ENCODE data around the gene GMEB2. TPM values are rescaled to one million over a fixed set of nuclear protein-coding genes. Genes with fewer than 3 reads are reported as not detected.

Gene GMEB2
- total RNA-seq, 1 donor from 2014 or later: 3.4 TPM

Other genes starting within 250 kb of the GMEB2 start
- gene KCNQ2, start 154.4 kb downstream of the GMEB2 start, total RNA-seq (ENCODE audit: insufficient read depth, low replicate concordance): 0.96 TPM
- 7.2 TPM for gene EEF1A2, start 128.0 kb downstream of the GMEB2 start, total RNA-seq (ENCODE audit: insufficient read depth, low replicate concordance)
- 54.2 TPM for gene PPDPF, start 106.3 kb downstream of the GMEB2 start, total RNA-seq (ENCODE audit: insufficient read depth, low replicate concordance)
- gene PTK6, start 89.7 kb downstream of the GMEB2 start, total RNA-seq (ENCODE audit: insufficient read depth, low replicate concordance): 1.2 TPM
- not detected for gene SRMS, start 79.4 kb downstream of the GMEB2 start, total RNA-seq (ENCODE audit: insufficient read depth, low replicate concordance)
- gene FNDC11, start 72.9 kb downstream of the GMEB2 start, total RNA-seq (ENCODE audit: insufficient read depth, low replicate concordance): 1.2 TPM
- gene HELZ2, start 52.9 kb downstream of the GMEB2 start, total RNA-seq (ENCODE audit: insufficient read depth, low replicate concordance): 35.6 TPM
- 12.5 TPM for gene STMN3, start 26.3 kb upstream of the GMEB2 start, total RNA-seq (ENCODE audit: insufficient read depth, low replicate concordance)
- 17.6 TPM for gene RTEL1, start 31.2 kb upstream of the GMEB2 start, total RNA-seq (ENCODE audit: insufficient read depth, low replicate concordance)
- gene TNFRSF6B, start 69.6 kb upstream of the GMEB2 start, total RNA-seq (ENCODE audit: insufficient read depth, low replicate concordance): not detected
- 38.3 TPM for gene ARFRP1, start 80.9 kb upstream of the GMEB2 start, total RNA-seq (ENCODE audit: insufficient read depth, low replicate concordance)
- 15.6 TPM for gene ZGPAT, start 80.9 kb upstream of the GMEB2 start, total RNA-seq (ENCODE audit: insufficient read depth, low replicate concordance)
- gene LIME1, start 109.6 kb upstream of the GMEB2 start, total RNA-seq (ENCODE audit: insufficient read depth, low replicate concordance): 1.2 TPM
- 15.2 TPM for gene SLC2A4RG, start 112.7 kb upstream of the GMEB2 start, total RNA-seq (ENCODE audit: insufficient read depth, low replicate concordance)
- 1.7 TPM for gene ZBTB46, start 204.2 kb upstream of the GMEB2 start, total RNA-seq (ENCODE audit: insufficient read depth, low replicate concordance)
- not detected for gene ABHD16B, start 234.4 kb upstream of the GMEB2 start, total RNA-seq (ENCODE audit: insufficient read depth, low replicate concordance)
- gene TPD52L2, start 238.2 kb upstream of the GMEB2 start, total RNA-seq (ENCODE audit: insufficient read depth, low replicate concordance): 72.2 TPM

Measured in umbilical cord (tissue), 1 donor.